H9 (cell line): ENCODE data around the gene TBX5. TPM values are rescaled to one million over a fixed set of nuclear protein-coding genes. Genes with fewer than 3 reads are reported as not detected.

Experiments used
- DNase-seq: peaks from one replicate; pipeline ENCODE4 v3.0.0-alpha.2; 2017
- H2AFZ ChIP-seq: one replicate; pipeline ENCODE4 v1.6.1; 2013; ENCODE audit warnings: mild to moderate bottlenecking, low read length, control low read depth, moderate library complexity
- H2AK5ac ChIP-seq: 2 replicates; pipeline ENCODE4 v1.6.1; 2013; ENCODE audit warnings: low read length, control low read depth, mixed read lengths; ENCODE audit not compliant: insufficient read length
- H2BK120ac ChIP-seq: one replicate; pipeline ENCODE4 v1.6.1; 2013; ENCODE audit warnings: low read depth, mild to moderate bottlenecking, low read length, control low read depth, inconsistent platforms; ENCODE audit not compliant: poor library complexity, severe bottlenecking
- H2BK12ac ChIP-seq: 2 replicates; pipeline ENCODE4 v1.6.1; 2013; ENCODE audit warnings: low read length, control low read depth, mixed read lengths, low read depth; ENCODE audit not compliant: insufficient read length
- H2BK15ac ChIP-seq: 2 replicates; pipeline ENCODE4 v1.6.1; 2013; ENCODE audit warnings: low read depth, low read length, control low read depth
- H2BK20ac ChIP-seq: one replicate; pipeline ENCODE4 v1.6.1; 2013; ENCODE audit warnings: low read depth, mild to moderate bottlenecking, low read length, control low read depth, inconsistent platforms; ENCODE audit not compliant: poor library complexity, severe bottlenecking
- H2BK5ac ChIP-seq: 2 replicates; pipeline ENCODE4 v1.6.1; 2013; ENCODE audit warnings: low read length, control low read depth, mixed read lengths; ENCODE audit not compliant: insufficient read length
- H3K14ac ChIP-seq: 2 replicates; pipeline ENCODE4 v1.6.1; 2013; ENCODE audit warnings: low read length, control low read depth; ENCODE audit not compliant: insufficient read depth
- H3K18ac ChIP-seq: 2 replicates; pipeline ENCODE4 v1.6.1; 2013; ENCODE audit warnings: low read depth, mild to moderate bottlenecking, mixed read lengths, low read length, control low read depth; ENCODE audit not compliant: insufficient read length
- H3K23ac ChIP-seq: 2 replicates; pipeline ENCODE4 v1.6.1; 2013; ENCODE audit warnings: low read length, control low read depth, mixed read lengths, low read depth; ENCODE audit not compliant: insufficient read length
- H3K23me2 ChIP-seq: 2 replicates; pipeline ENCODE4 v1.6.1; 2013; ENCODE audit warnings: low read depth, mild to moderate bottlenecking, mixed read lengths, low read length, control low read depth; ENCODE audit not compliant: insufficient read length, poor library complexity, severe bottlenecking
- H3K27ac ChIP-seq: 2 replicates; pipeline ENCODE4 v1.5.1; 2013; ENCODE audit warnings: low read length, control low read depth, mixed read lengths, low read depth; ENCODE audit not compliant: insufficient read length
- H3K27me3 ChIP-seq: 2 replicates; pipeline ENCODE4 v1.6.1; 2013; ENCODE audit warnings: low read length, control low read depth, inconsistent platforms; ENCODE audit not compliant: insufficient read depth
- H3K4ac ChIP-seq: 2 replicates; pipeline ENCODE4 v1.6.1; 2013; ENCODE audit warnings: low read depth, mild to moderate bottlenecking, control low read depth, inconsistent platforms, low read length, moderate library complexity
- H3K4me1 ChIP-seq: 2 replicates; pipeline ENCODE4 v1.6.1; 2013; ENCODE audit warnings: low read length, control low read depth, inconsistent platforms; ENCODE audit not compliant: insufficient read depth
- H3K4me2 ChIP-seq: 2 replicates; pipeline ENCODE4 v1.6.1; 2013; ENCODE audit warnings: low read length, control low read depth, mixed read lengths; ENCODE audit not compliant: insufficient read length, insufficient read depth
- H3K56ac ChIP-seq: 2 replicates; pipeline ENCODE4 v1.6.1; 2013; ENCODE audit warnings: low read depth, mild to moderate bottlenecking, mixed read lengths, low read length, control low read depth; ENCODE audit not compliant: insufficient read length
- H3K79me1 ChIP-seq: 2 replicates; pipeline ENCODE4 v1.6.1; 2013; ENCODE audit warnings: low read depth, mild to moderate bottlenecking, moderate library complexity, low read length, control low read depth, inconsistent platforms; ENCODE audit not compliant: insufficient read depth, poor library complexity, severe bottlenecking
- H3K79me2 ChIP-seq: 2 replicates; pipeline ENCODE4 v1.6.1; 2013; ENCODE audit warnings: low read length, control low read depth, inconsistent platforms; ENCODE audit not compliant: insufficient read depth
- H3K9ac ChIP-seq: 2 replicates; pipeline ENCODE4 v1.6.1; 2013; ENCODE audit warnings: low read length, control low read depth, mixed read lengths; ENCODE audit not compliant: insufficient read length; ENCODE audit errors: extremely low read depth
- H3K9me3 ChIP-seq: one replicate; pipeline ENCODE4 v1.6.1; 2013; ENCODE audit warnings: low read depth, low read length, inconsistent platforms; ENCODE audit not compliant: control insufficient read depth
- H3T11ph ChIP-seq: one replicate; pipeline ENCODE4 v1.6.1; 2013; ENCODE audit warnings: mild to moderate bottlenecking, low read length, control low read depth, inconsistent platforms
- H4K20me1 ChIP-seq: one replicate; pipeline ENCODE4 v1.6.1; 2013; ENCODE audit not compliant: control insufficient read depth, insufficient read length, insufficient read depth
- H4K5ac ChIP-seq: 2 replicates; pipeline ENCODE4 v1.6.1; 2013; ENCODE audit warnings: low read depth, mild to moderate bottlenecking, mixed read lengths, low read length, control low read depth; ENCODE audit not compliant: insufficient read length
- H4K8ac ChIP-seq: replicated peaks from 2 replicates; pipeline ENCODE4 v1.6.1; 2013; ENCODE audit warnings: low read length, control low read depth, mixed read lengths, low read depth; ENCODE audit not compliant: insufficient read length
- H4K91ac ChIP-seq: 2 replicates; pipeline ENCODE4 v1.6.1; 2013; ENCODE audit warnings: low read depth, mild to moderate bottlenecking, moderate library complexity, mixed read lengths, low read length, control low read depth; ENCODE audit not compliant: insufficient read length
- H3K27ac Mint-ChIP-seq, 3 experiments: 2 replicates in 2 of 3; 3 replicates in 1 of 3; pipeline ENCODE4 v1.8.0; 2020 to 2021; ENCODE audit warnings: mixed read lengths in 3 of 3, mild to moderate bottlenecking in 1 of 3, moderate library complexity in 1 of 3
- H3K27me3 Mint-ChIP-seq: 2 replicates; pipeline ENCODE4 v1.8.0; 2021; ENCODE audit warnings: low read depth, mild to moderate bottlenecking, moderate library complexity, mixed read lengths
- H3K36me3 Mint-ChIP-seq, 3 experiments: 2 replicates in 2 of 3; 3 replicates in 1 of 3; pipeline ENCODE4 v1.8.0; 2020 to 2021; ENCODE audit warnings: low read depth in 3 of 3, mixed read lengths in 3 of 3; ENCODE audit not compliant: insufficient read depth in 1 of 3
- H3K4me1 Mint-ChIP-seq, 2 experiments: 2 replicates each; pipeline ENCODE4 v1.8.0; 2020; ENCODE audit warnings: mixed read lengths in 2 of 2
- H3K4me3 Mint-ChIP-seq, 2 experiments: 2 replicates in 1 of 2; 3 replicates in 1 of 2; pipeline ENCODE4 v1.8.0; 2020 to 2021; ENCODE audit warnings: mild to moderate bottlenecking in 2 of 2, mixed read lengths in 2 of 2, moderate library complexity in 1 of 2
- H3K9me3 Mint-ChIP-seq, 2 experiments: 2 replicates in 1 of 2; 3 replicates in 1 of 2; pipeline ENCODE4 v1.8.0; 2020; ENCODE audit warnings: mild to moderate bottlenecking in 2 of 2, mixed read lengths in 2 of 2, moderate library complexity in 1 of 2
- CTCF ChIP-seq: fragments of 200-600 bp; sonication (generic); conservative IDR thresholded peaks from 3 replicates; pipeline ENCODE4 v1.8.0; 2021; ENCODE audit warnings: antibody characterized with exemption, mild to moderate bottlenecking
- WGBS: extraction: QIAGEN DNeasy Blood & Tissue Kit; methylation state at CpG from one replicate; pipeline ENCODE4 v1.1.7; 2013; ENCODE audit warnings: missing lambda C conversion rate, low lambda C conversion rate, mixed read lengths; ENCODE audit not compliant: insufficient read length; ENCODE audit errors: extremely low coverage; 5-methylcytosine and 5-hydroxymethylcytosine counted together
- total RNA-seq: library from RNA; stranded (reverse); gene quantifications from 2 replicates; pipeline ENCODE4 v1.2.1, GENCODE V29; 2021

The TBX5 gene
- total RNA-seq, 1 experiment from 2014 or later, result not detected

- Mint-ChIP-seq H3K27ac (no peak overlapping the region), H3K9me3 (no peaks in the 10 kb centered on the region; a peak in 1 of 5 replicates), H3K4me3 (peak overlapping the region in 1 of 2 experiments; percentile 79; a peak in 3 of 5 replicates), H3K36me3 (no peaks in the 10 kb centered on the region; a peak in 1 of 7 replicates), H3K27me3 (peaks cover 98% of the 10 kb centered on the region), H3K4me1 (peaks cover 44 to 58% of the 10 kb centered on the region in 2 experiments)
- Histone ChIP-seq H3K79me2 (no peaks in the 10 kb centered on the region), H3K4me2 (peak overlapping the region; percentile 35), H3K27ac (no peak overlapping the region), H3K9ac (no peak overlapping the region), H3K27me3 (peaks cover 72% of the 10 kb centered on the region), H3K4me1 (peaks cover 2% of the 10 kb centered on the region; the same call in 1 of the 2 replicates), H2AK5ac (no peak overlapping the region), H3K18ac (no peak overlapping the region), H4K20me1 (no peaks in the 10 kb centered on the region), H4K91ac (no peak overlapping the region), H3K23ac (no peak overlapping the region), H3K23me2 (no peaks in the 10 kb centered on the region), H2BK5ac (no peak overlapping the region), H3K4ac (no peak overlapping the region), H2BK15ac (no peak overlapping the region), H2BK20ac (no peak overlapping the region), H3T11ph (no peak overlapping the region), H3K56ac (no peak overlapping the region), H4K5ac (no peak overlapping the region), H3K14ac (no peak overlapping the region), H4K8ac (no peak overlapping the region), H3K79me1 (no peaks in the 10 kb centered on the region), H2AFZ (no peak overlapping the region), H2BK12ac (no peak overlapping the region), H3K9me3 (no peaks in the 10 kb centered on the region), H2BK120ac (no peak overlapping the region)
- WGBS, result no CpG with 5 or more reads among the region's 17 CpGs
- TF ChIP-seq CTCF, result no peak
- no peak for DNase-seq
Measured at GRCh38 chr12:114395755-114396152, 10.2 kb downstream of the TBX5 start.
